ENCODE measurements around the gene UROS.

- TF ChIP-seq CTCF (IDR thresholded peaks at IDR 0.05) (no peak), POLR2A (IDR thresholded peaks at IDR 0.05) (no peak), POLR2AphosphoS5 (IDR thresholded peaks at IDR 0.05) (no peak), EP300 (IDR thresholded peaks at IDR 0.05) (no peak)
These were observed 34.7 kb downstream of the UROS start for GRCh38 chr10:125788156-125789034.
